ENCODE data around the gene LZTS2. TPM values are rescaled to one million over a fixed set of nuclear protein-coding genes. Genes with fewer than 3 reads are reported as not detected.

The LZTS2 gene
- 107 and 108 TPM in 2 replicates for total RNA-seq (2014; rRNA removed; shearing (Covaris generic))

- H3K36me3 ChIP-seq (replicated peaks; ENCODE audit: control insufficient read depth, insufficient read depth, low read length): peaks cover 10% of the 10 kb centered on the region
- peak; percentile 88 for DNase-seq
- H3K4me3 ChIP-seq (ENCODE audit: insufficient read depth, low read depth, low read length): peak within 1 kb of the TSS; percentile 95
- no peaks in the 10 kb centered on the region for H3K27me3 ChIP-seq (ENCODE audit: control insufficient read depth, insufficient read depth, low read length)
These were observed at the start of gene LZTS2 for GRCh38 chr10:100999742-101000126. TSS of gene LZTS2 (plus strand) at chr10:100999808. CDS start at chr10:101002539, 2,731 bp downstream.

GRCh38 chr10:100960251-100960650, 39.4 kb upstream of the LZTS2 start:
- no peak for DNase-seq
- Histone ChIP-seq H3K4me3 (ENCODE audit: insufficient read depth, low read depth, low read length) (no peak overlapping the region), H3K36me3 (replicated peaks; ENCODE audit: control insufficient read depth, insufficient read depth, low read length) (no peaks in the 10 kb centered on the region; the same call in none of the 2 replicates), H3K27me3 (ENCODE audit: control insufficient read depth, insufficient read depth, low read length) (no peaks in the 10 kb centered on the region)

GRCh38 chr10:100962351-100963080, 37.1 kb upstream of the LZTS2 start:
- no peaks in the 10 kb centered on the region; the same call in 1 of the 2 replicates for H3K36me3 ChIP-seq (replicated peaks; ENCODE audit: control insufficient read depth, insufficient read depth, low read length)
- no peak overlapping the region for H3K4me3 ChIP-seq (ENCODE audit: insufficient read depth, low read depth, low read length)
- DNase-seq: no peak
- H3K27me3 ChIP-seq (ENCODE audit: control insufficient read depth, insufficient read depth, low read length): no peaks in the 10 kb centered on the region

- Histone ChIP-seq H3K36me3 (replicated peaks; ENCODE audit: control insufficient read depth, insufficient read depth, low read length) (no peaks in the 10 kb centered on the region; the same call in 1 of the 2 replicates), H3K27me3 (ENCODE audit: control insufficient read depth, insufficient read depth, low read length) (no peaks in the 10 kb centered on the region; the same call in 1 of the 2 replicates), H3K4me3 (ENCODE audit: insufficient read depth, low read depth, low read length) (no peak overlapping the region)
- no peak for DNase-seq
These were observed 35.8 kb upstream of the LZTS2 start for GRCh38 chr10:100963826-100964225.

GRCh38 chr10:100965820-100966219, 33.8 kb upstream of the LZTS2 start:
- H3K36me3 ChIP-seq (replicated peaks; ENCODE audit: control insufficient read depth, insufficient read depth, low read length): no peaks in the 10 kb centered on the region; the same call in 1 of the 2 replicates
- H3K4me3 ChIP-seq (ENCODE audit: insufficient read depth, low read depth, low read length): no peak overlapping the region
- H3K27me3 ChIP-seq (ENCODE audit: control insufficient read depth, insufficient read depth, low read length): peaks cover 2% of the 10 kb centered on the region; the same call in 1 of the 2 replicates
- no peak for DNase-seq

- Histone ChIP-seq H3K27me3 (ENCODE audit: control insufficient read depth, insufficient read depth, low read length) (peaks cover 2% of the 10 kb centered on the region; the same call in 1 of the 2 replicates), H3K36me3 (replicated peaks; ENCODE audit: control insufficient read depth, insufficient read depth, low read length) (no peaks in the 10 kb centered on the region; the same call in 1 of the 2 replicates), H3K4me3 (ENCODE audit: insufficient read depth, low read depth, low read length) (no peak overlapping the region)
- DNase-seq: no peak
These were observed 32.7 kb upstream of the LZTS2 start for GRCh38 chr10:100966887-100967286.

GRCh38 chr10:100967332-100967731, 32.3 kb upstream of the LZTS2 start:
- Histone ChIP-seq H3K36me3 (replicated peaks; ENCODE audit: control insufficient read depth, insufficient read depth, low read length) (no peaks in the 10 kb centered on the region), H3K27me3 (ENCODE audit: control insufficient read depth, insufficient read depth, low read length) (peaks cover 2% of the 10 kb centered on the region; the same call in 1 of the 2 replicates), H3K4me3 (ENCODE audit: insufficient read depth, low read depth, low read length) (no peak overlapping the region)
- no peak for DNase-seq

- Histone ChIP-seq H3K36me3 (replicated peaks; ENCODE audit: control insufficient read depth, insufficient read depth, low read length) (no peaks in the 10 kb centered on the region), H3K4me3 (ENCODE audit: insufficient read depth, low read depth, low read length) (no peak overlapping the region), H3K27me3 (ENCODE audit: control insufficient read depth, insufficient read depth, low read length) (peaks cover 2% of the 10 kb centered on the region; the same call in 1 of the 2 replicates)
- DNase-seq: no peak
These were observed 31.4 kb upstream of the LZTS2 start for GRCh38 chr10:100968062-100968736.

- Histone ChIP-seq H3K4me3 (ENCODE audit: insufficient read depth, low read depth, low read length) (peak overlapping the region; percentile 75), H3K27me3 (ENCODE audit: control insufficient read depth, insufficient read depth, low read length) (peaks cover 2% of the 10 kb centered on the region; the same call in 1 of the 2 replicates), H3K36me3 (replicated peaks; ENCODE audit: control insufficient read depth, insufficient read depth, low read length) (no peaks in the 10 kb centered on the region)
- DNase-seq: no peak
These were observed 30.8 kb upstream of the LZTS2 start for GRCh38 chr10:100968863-100969186.

- peak; percentile 98 for DNase-seq
- Histone ChIP-seq H3K36me3 (replicated peaks; ENCODE audit: control insufficient read depth, insufficient read depth, low read length) (no peaks in the 10 kb centered on the region), H3K4me3 (ENCODE audit: insufficient read depth, low read depth, low read length) (peak within 1 kb of the TSS; percentile 75), H3K27me3 (ENCODE audit: control insufficient read depth, insufficient read depth, low read length) (peaks cover 2% of the 10 kb centered on the region; the same call in 1 of the 2 replicates)
These were observed 30.2 kb upstream of the LZTS2 start, which contains the start of gene SEMA4G for GRCh38 chr10:100969187-100970075. TSS of gene SEMA4G (plus strand) at chr10:100969504. CDS start at chr10:100972913, 3,409 bp downstream.

GRCh38 chr10:100970076-100970913, 29.3 kb upstream of the LZTS2 start:
- Histone ChIP-seq H3K4me3 (ENCODE audit: insufficient read depth, low read depth, low read length) (peak overlapping the region; percentile 75), H3K27me3 (ENCODE audit: control insufficient read depth, insufficient read depth, low read length) (peaks cover 2% of the 10 kb centered on the region; the same call in 1 of the 2 replicates), H3K36me3 (replicated peaks; ENCODE audit: control insufficient read depth, insufficient read depth, low read length) (no peaks in the 10 kb centered on the region)
- peak; percentile 86 for DNase-seq

- peak; percentile 40 for DNase-seq
- Histone ChIP-seq H3K36me3 (replicated peaks; ENCODE audit: control insufficient read depth, insufficient read depth, low read length) (no peaks in the 10 kb centered on the region), H3K4me3 (ENCODE audit: insufficient read depth, low read depth, low read length) (no peak overlapping the region), H3K27me3 (ENCODE audit: control insufficient read depth, insufficient read depth, low read length) (peaks cover 2% of the 10 kb centered on the region; the same call in 1 of the 2 replicates)
These were observed 28.4 kb upstream of the LZTS2 start for GRCh38 chr10:100970914-100971811.
